Measurements from ENCODE around the gene LILRB4.

The LILRB4 gene

DNA sequence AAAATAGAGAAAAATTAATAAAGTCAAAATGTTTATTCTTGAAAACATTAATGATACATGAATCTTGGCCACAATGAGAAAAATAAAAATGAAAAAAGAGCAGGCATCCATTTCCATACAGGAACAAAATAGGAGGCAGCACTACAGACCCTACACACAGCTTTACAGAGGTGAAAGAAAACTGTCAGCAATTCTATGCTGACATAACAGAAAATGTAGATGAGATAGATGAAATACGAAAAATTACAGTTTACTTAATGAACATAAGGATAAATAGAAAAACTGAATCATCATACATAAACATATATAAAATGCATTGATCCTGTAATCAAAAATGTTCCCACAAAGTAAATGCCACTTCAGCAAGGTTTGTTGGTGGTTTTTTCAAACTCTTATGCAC is 5.6 kb downstream of the LILRB4 start:
- no peak overlapping the region for H2AFZ ChIP-seq (ENCODE audit: low read depth, low read length, severe bottlenecking)
- H3K4me3 ChIP-seq (ENCODE audit: insufficient read depth, low read length, poor library complexity, severe bottlenecking), result no peak overlapping the region
- TF ChIP-seq EZH2phosphoT487 (conservative IDR thresholded peaks at IDR 0.05; ENCODE audit: low read length), result no peak
- TF ChIP-seq, protein P1, sequence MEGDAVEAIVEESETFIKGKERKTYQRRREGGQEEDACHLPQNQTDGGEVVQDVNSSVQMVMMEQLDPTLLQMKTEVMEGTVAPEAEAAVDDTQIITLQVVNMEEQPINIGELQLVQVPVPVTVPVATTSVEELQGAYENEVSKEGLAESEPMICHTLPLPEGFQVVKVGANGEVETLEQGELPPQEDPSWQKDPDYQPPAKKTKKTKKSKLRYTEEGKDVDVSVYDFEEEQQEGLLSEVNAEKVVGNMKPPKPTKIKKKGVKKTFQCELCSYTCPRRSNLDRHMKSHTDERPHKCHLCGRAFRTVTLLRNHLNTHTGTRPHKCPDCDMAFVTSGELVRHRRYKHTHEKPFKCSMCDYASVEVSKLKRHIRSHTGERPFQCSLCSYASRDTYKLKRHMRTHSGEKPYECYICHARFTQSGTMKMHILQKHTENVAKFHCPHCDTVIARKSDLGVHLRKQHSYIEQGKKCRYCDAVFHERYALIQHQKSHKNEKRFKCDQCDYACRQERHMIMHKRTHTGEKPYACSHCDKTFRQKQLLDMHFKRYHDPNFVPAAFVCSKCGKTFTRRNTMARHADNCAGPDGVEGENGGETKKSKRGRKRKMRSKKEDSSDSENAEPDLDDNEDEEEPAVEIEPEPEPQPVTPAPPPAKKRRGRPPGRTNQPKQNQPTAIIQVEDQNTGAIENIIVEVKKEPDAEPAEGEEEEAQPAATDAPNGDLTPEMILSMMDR (IDR thresholded peaks at IDR 0.05; ENCODE audit: insufficient read depth, low read length, poor library complexity, severe bottlenecking), result no peak
- no peak overlapping the region for H3K27ac ChIP-seq (ENCODE audit: low read depth, low read length)
- H3F3A ChIP-seq (ENCODE audit: insufficient read depth), result no peaks in the 10 kb centered on the region
- no peaks in the 10 kb centered on the region for H3K9me3 ChIP-seq (ENCODE audit: insufficient read depth, low read length)
- no peaks in the 10 kb centered on the region for H3K79me2 ChIP-seq (ENCODE audit: insufficient read depth, low read length)
- H3K9me2 ChIP-seq (replicated peaks; ENCODE audit: insufficient read depth, low read length), result no peaks in the 10 kb centered on the region
- no peaks in the 10 kb centered on the region for H4K20me1 ChIP-seq (ENCODE audit: low read depth, low read length)
- H3K9ac ChIP-seq (ENCODE audit: low read length), result no peak overlapping the region
- H3K4me2 ChIP-seq (ENCODE audit: low read depth, low read length, poor library complexity, severe bottlenecking), result no peak overlapping the region
- no peaks in the 10 kb centered on the region for H3K36me3 ChIP-seq (ENCODE audit: low read length)
- H3K27me3 ChIP-seq (ENCODE audit: low read length), result no peaks in the 10 kb centered on the region; the same call in 1 of the 2 replicates

DNA sequence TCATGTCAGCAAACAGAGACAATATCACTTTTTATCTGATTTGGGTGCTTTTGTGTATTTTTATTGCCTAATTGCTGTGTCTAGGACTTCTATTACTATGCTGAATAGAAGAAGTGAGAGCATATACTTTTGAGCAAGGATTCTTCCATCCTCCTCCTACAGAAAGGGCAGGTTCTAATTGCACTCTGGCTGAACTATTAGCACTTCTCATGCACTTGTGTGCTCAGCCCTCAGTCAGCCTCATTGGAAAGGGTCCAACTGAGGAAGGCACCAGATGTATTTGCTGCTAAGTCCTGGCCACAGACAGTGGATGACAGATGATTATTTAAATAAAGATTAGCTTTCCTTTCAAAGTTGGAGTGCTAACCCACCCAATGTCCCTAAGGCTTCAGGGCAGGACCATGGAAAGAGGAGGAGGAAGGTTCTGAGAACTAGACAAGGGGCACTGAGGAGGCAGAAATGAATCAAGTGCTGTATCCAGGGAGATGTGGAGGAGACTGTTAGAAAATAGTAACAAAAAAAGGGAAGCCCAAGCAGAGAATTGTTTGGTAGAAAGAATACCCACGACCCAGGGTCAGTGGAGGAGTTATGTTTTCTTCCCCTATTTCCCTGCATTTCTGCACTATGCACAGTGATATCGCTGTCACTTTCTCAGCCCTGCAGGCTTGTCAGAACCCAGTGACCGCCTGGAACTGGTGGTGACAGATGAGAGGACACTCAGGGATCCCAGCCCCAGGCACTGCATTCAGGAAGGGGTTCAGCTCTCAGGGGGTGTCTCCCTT is 8.0 kb downstream of the LILRB4 start:
- H3K9me2 ChIP-seq (replicated peaks; ENCODE audit: insufficient read depth, low read length), result no peaks in the 10 kb centered on the region
- no peak overlapping the region for H3K4me3 ChIP-seq (ENCODE audit: insufficient read depth, low read length, poor library complexity, severe bottlenecking)
- no peaks in the 10 kb centered on the region for H4K20me1 ChIP-seq (ENCODE audit: low read depth, low read length)
- H3K27ac ChIP-seq (ENCODE audit: low read depth, low read length), result no peak overlapping the region
- no peaks in the 10 kb centered on the region for H3K36me3 ChIP-seq (ENCODE audit: low read length)
- H3K4me2 ChIP-seq (ENCODE audit: low read depth, low read length, poor library complexity, severe bottlenecking), result no peak overlapping the region
- no peak overlapping the region for H2AFZ ChIP-seq (ENCODE audit: low read depth, low read length, severe bottlenecking)
- no peaks in the 10 kb centered on the region for H3F3A ChIP-seq (ENCODE audit: insufficient read depth)
- no peaks in the 10 kb centered on the region; the same call in 1 of the 2 replicates for H3K27me3 ChIP-seq (ENCODE audit: low read length)
- no peaks in the 10 kb centered on the region for H3K79me2 ChIP-seq (ENCODE audit: insufficient read depth, low read length)
- no peak overlapping the region for H3K9ac ChIP-seq (ENCODE audit: low read length)
- TF ChIP-seq, protein P1 (IDR thresholded peaks at IDR 0.05; ENCODE audit: insufficient read depth, low read length, poor library complexity, severe bottlenecking), result no peak
- TF ChIP-seq EZH2phosphoT487 (conservative IDR thresholded peaks at IDR 0.05; ENCODE audit: low read length), result no peak
- no peaks in the 10 kb centered on the region for H3K9me3 ChIP-seq (ENCODE audit: insufficient read depth, low read length)

DNA sequence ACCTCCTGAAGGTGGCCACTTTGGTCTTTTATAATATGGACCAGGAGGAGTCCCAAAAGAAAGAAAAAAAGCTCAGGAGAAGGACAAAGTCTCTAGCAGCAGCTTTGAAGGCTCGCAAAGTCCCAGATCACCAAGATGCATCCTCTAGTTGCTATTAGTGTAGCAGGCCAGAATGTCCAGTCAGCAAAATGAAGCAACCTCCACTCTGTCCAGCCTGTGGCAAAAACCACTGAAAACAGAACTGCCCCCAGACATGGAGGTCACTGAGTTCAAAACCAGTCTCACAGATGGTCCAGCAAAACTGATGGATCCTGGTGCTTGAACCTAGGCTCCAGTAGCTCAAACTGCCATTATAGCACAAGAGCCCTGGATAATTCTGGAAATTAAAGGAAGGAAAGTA is 10.4 kb downstream of the LILRB4 start:
- Histone ChIP-seq H3K9me2 (replicated peaks; ENCODE audit: insufficient read depth, low read length) (no peaks in the 10 kb centered on the region), H3K27me3 (ENCODE audit: low read length) (no peaks in the 10 kb centered on the region; the same call in 1 of the 2 replicates), H3F3A (ENCODE audit: insufficient read depth) (no peaks in the 10 kb centered on the region), H3K79me2 (ENCODE audit: insufficient read depth, low read length) (no peaks in the 10 kb centered on the region), H3K27ac (ENCODE audit: low read depth, low read length) (no peak overlapping the region), H3K36me3 (ENCODE audit: low read length) (no peaks in the 10 kb centered on the region), H2AFZ (ENCODE audit: low read depth, low read length, severe bottlenecking) (no peak overlapping the region), H3K9ac (ENCODE audit: low read length) (no peak overlapping the region), H4K20me1 (ENCODE audit: low read depth, low read length) (no peaks in the 10 kb centered on the region), H3K4me2 (ENCODE audit: low read depth, low read length, poor library complexity, severe bottlenecking) (no peak overlapping the region), H3K4me3 (ENCODE audit: insufficient read depth, low read length, poor library complexity, severe bottlenecking) (no peak overlapping the region), H3K9me3 (ENCODE audit: insufficient read depth, low read length) (no peaks in the 10 kb centered on the region)
- TF ChIP-seq, protein P1 (IDR thresholded peaks at IDR 0.05; ENCODE audit: insufficient read depth, low read length, poor library complexity, severe bottlenecking), result no peak
- TF ChIP-seq EZH2phosphoT487 (conservative IDR thresholded peaks at IDR 0.05; ENCODE audit: low read length), result no peak
